Measurements from ENCODE around the gene PLXND1. TPM values are rescaled to one million over a fixed set of nuclear protein-coding genes. Genes with fewer than 3 reads are reported as not detected.
"Not testable (repeated sequence)": the region's sequence is repeated elsewhere in the genome, so short reads cannot be mapped to it uniquely, and the experiment has no call there.

PLXND1 gene
- total RNA-seq, 1 donor from 2014 or later, result 265 TPM

- no peak for DNase-seq (ENCODE audit: low spot score)
These were observed 75.7 kb downstream of the PLXND1 start for GRCh38 chr3:129530821-129531220.

GRCh38 chr3:129530251-129530791, 76.2 kb downstream of the PLXND1 start:
- DNase-seq (ENCODE audit: low spot score), result no peak

- DNase-seq (ENCODE audit: low spot score), result no peak
These were observed 76.9 kb downstream of the PLXND1 start for GRCh38 chr3:129529436-129530210.

DNA sequence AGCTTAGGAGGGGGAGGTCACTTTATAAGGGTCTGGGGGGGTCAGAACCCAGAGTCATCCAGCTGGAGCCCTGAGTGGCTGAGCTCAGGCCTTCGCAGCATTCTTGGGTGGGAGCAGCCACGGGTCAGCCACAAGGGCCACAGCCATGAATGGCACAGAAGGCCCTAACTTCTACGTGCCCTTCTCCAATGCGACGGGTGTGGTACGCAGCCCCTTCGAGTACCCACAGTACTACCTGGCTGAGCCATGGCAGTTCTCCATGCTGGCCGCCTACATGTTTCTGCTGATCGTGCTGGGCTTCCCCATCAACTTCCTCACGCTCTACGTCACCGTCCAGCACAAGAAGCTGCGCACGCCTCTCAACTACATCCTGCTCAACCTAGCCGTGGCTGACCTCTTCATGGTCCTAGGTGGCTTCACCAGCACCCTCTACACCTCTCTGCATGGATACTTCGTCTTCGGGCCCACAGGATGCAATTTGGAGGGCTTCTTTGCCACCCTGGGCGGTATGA, 77.8 kb downstream of the PLXND1 start, which contains the start of gene RHO:
Gene RHO, plus strand, starts transcription at position 51 of the 512 bp plus-strand sequence. Its CDS starts 95 bp downstream, at position 146.
- no peak for DNase-seq (ENCODE audit: low spot score)

- no peak for DNase-seq (ENCODE audit: low spot score)
These were observed 79.2 kb downstream of the PLXND1 start for GRCh38 chr3:129527262-129527661.

- no peak for DNase-seq (ENCODE audit: low spot score)
These were observed 80.2 kb downstream of the PLXND1 start for GRCh38 chr3:129526121-129526900.

- DNase-seq (ENCODE audit: low spot score), result no peak
These were observed 81.0 kb downstream of the PLXND1 start for GRCh38 chr3:129525341-129525968.

DNA sequence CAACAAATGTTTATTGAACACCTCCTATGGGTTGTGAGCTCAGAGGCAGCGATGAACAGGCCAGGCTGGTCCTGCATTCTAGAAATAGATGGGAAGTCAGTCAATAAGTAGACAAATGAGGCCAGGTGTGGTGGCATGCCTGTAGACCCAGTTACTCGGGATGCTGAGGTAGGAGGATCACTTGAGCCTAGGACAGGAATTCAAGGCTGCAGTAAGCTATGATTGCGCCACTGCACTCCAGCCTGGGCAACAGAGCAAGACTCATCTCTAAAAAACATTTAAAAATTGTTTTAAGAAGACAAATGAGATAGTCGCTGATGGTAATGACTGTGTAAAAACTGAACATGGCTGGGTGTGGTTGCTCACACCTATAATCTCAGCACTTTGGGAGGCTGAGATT, 82.4 kb downstream of the PLXND1 start:
- DNase-seq (ENCODE audit: low spot score), result no peak

GRCh38 chr3:129522953-129523352, 83.5 kb downstream of the PLXND1 start:
- no peak for DNase-seq (ENCODE audit: low spot score)

DNA sequence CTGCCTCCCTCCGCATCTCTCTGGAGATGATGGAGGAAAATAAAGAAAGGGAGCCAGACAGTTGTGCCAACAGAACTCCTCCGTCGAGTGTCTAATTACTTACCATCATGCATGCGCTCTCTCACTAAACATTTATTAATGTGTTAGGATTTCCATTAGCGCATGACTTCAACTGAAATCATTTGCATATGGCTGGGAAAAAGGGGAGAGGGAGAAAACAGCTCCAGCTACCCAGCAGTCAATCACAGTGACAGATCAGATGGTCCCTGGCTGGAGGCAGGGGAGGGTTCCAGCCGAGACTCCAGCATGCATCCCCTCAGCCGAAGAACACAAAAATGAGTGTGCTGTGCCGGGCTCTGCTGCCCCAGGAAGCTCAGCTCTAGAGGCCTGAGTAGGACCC, 84.9 kb downstream of the PLXND1 start:
- DNase-seq (ENCODE audit: low spot score), result no peak

DNA sequence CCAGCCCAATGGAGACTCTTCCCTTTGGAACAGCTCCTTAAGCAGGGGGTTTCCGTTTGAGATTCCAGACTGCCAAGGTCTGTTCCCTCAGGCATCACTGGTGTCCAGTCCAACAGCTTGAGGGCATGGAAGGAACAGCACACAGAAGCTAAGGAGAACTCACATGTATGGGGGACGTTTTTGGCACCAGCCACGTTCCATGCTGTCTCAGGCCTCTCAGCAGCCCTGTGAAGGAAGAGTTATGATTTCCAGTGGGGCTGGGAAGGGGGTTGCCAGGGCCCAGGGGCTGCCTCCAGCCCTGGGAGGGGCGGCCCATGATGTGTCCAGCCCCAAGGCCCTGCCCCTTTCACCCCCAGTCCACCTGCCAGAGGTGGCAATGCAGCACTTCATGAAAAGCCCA, 85.5 kb downstream of the PLXND1 start:
- no peak for DNase-seq (ENCODE audit: low spot score)

DNA sequence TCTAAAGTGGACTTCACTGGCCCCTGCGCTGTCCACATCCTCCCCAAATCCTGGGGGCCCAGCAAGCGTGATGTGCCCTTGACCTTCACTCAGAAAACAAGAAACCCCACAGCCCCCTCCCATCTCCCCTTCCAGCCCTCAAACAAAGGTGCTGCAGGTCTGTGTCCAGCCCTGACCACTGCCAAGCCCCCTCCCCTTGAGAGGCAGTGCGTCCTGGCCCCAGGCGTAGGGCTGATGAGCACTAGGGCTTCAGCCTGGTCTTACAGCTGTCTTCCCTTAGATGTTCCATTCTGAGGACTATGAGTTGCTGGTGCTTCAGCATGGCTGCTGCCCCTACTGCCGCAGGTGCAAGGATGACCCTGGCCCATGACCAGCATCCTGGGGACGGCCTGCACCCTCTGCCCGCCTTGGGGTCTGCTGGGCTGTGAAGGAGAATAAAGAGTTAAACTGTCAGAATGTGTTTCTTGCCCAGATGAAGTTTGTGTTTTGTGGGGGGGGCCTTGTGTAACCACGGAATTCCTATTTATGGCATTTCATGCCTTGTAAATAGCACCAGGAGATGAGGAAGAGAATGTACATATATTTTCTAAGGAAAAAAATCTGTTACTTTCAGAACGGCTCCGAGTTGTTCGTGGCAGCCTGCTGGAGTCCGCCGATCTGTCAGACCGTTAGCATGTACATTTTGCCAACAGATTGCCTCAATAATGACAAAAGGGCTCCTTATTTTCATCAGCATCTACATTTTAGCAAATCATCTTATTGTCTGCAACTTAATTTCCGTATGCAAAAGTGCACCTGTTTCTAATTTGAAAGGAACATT, 86.4 kb downstream of the PLXND1 start:
- no peak for DNase-seq (ENCODE audit: low spot score)

DNA sequence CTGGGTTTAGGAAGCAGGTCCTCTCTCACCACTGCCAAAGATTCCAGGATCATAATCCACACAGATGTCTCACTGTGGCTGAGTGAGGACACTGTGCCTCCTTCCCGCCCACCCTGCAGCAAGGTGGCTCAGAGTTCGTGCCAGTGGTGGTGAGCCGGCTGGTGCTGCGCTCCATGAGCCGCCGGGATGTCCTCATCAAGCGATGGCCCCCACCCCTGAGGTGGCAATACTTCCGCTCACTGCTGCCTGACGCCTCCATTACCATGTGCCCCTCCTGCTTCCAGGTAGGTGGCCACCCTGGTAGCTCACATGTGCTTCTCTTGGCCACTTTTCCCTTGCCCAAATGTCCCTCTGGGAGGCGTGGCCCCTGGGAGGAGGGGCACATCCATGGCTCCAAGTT, 87.0 kb downstream of the PLXND1 start:
- DNase-seq (ENCODE audit: low spot score), result no peak

- no peak for DNase-seq (ENCODE audit: low spot score)
These were observed 87.9 kb downstream of the PLXND1 start for GRCh38 chr3:129518581-129518980.

GRCh38 chr3:129518038-129518561, 88.4 kb downstream of the PLXND1 start:
- no peak for DNase-seq (ENCODE audit: low spot score)

DNA sequence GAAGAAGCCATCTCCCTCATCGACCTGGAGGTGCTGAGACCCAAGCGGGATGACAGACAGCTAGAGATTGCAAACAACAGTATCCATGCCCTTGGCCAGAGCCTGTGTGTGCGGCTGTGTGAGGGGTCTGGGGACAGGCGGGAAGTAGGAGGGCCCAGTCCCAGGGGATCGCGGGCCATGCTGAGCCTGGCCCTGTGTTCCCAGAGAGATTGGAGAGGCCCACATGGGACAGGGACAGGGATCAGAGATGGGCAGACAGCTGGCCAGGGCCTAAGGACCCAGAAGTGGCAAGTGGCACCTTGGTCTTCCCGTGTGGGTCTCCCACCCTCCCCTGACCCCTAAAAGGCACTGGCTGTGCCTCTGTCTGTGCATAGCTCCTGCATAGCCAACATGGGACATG, 89.0 kb downstream of the PLXND1 start:
- no peak for DNase-seq (ENCODE audit: low spot score)

- DNase-seq (ENCODE audit: low spot score), result not testable (repeated sequence)
These were observed 90.5 kb downstream of the PLXND1 start for GRCh38 chr3:129515821-129516432.

- not testable (repeated sequence) for DNase-seq (ENCODE audit: low spot score)
These were observed 91.2 kb downstream of the PLXND1 start for GRCh38 chr3:129515108-129515820.

DNA sequence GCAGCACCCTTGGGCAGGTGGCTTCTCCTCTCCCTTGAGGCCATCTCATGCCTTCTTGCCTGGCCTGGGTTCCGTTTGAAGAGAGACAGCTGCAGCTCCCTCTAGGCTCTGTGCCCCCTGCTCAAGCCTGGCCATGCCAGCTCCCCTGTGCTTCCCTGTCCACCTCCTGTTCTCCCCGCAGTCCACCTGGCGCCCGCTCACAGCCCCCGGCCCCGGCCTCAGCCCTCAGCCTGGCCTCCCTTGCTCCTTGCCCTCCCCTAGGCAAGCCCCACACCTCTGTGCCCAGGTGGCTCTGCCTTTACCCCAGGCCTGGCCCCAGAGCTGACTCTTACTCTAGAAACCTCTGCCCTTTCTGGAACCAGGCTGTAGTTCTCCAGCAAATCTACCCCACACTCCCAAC, 91.9 kb downstream of the PLXND1 start:
- no peak for DNase-seq (ENCODE audit: low spot score)

All from mesenteric fat pad (tissue), 1 donor.